Body of pancreas (tissue), 4 donors: Measurements from ENCODE around the gene SYDE1. TPM values are rescaled to one million over a fixed set of nuclear protein-coding genes. Genes with fewer than 3 reads are reported as not detected.

Experiments used
- ATAC-seq: fragments of 150-250 bp; one replicate; pipeline ENCODE4 v1.9.1; 2016
- DNase-seq, 4 donors: peaks; one replicate each; pipeline ENCODE4 v3.0.0-alpha.2; 2019
- H3K27ac ChIP-seq, 4 donors: fragments of 200-600 bp; sonication (generic); 1 replicate in 3 of 4; 2 replicates in 1 of 4; pipeline versions ENCODE4 v1.5.1 to v1.6.1; 2016 to 2019; ENCODE audit warnings: mild to moderate bottlenecking in 1 of 4, mixed read lengths in 1 of 4, moderate library complexity in 1 of 4
- H3K27me3 ChIP-seq, 2 donors: fragments of 200-600 bp; sonication (generic); one replicate each; pipeline ENCODE4 v1.6.0; 2016; ENCODE audit warnings: mild to moderate bottlenecking in 1 of 2
- H3K36me3 ChIP-seq, 2 donors: fragments of 200-600 bp; sonication (generic); replicated peaks in 1 of 2; 2 replicates each; pipeline ENCODE4 v1.5.1; 2016; ENCODE audit warnings: low read depth in 2 of 2; ENCODE audit not compliant: insufficient read depth in 1 of 2
- H3K4me1 ChIP-seq: fragments of 200-600 bp; sonication (generic); one replicate; pipeline ENCODE4 v1.6.0; 2016
- H3K4me3 ChIP-seq, 2 donors: fragments of 200-600 bp; sonication (generic); 1 replicate in 1 of 2; 2 replicates in 1 of 2; pipeline ENCODE4 v1.5.1; 2016 to 2019
- H3K9me3 ChIP-seq, 3 donors: fragments of 200-600 bp; sonication (generic); 1 replicate in 2 of 3; 2 replicates in 1 of 3; pipeline ENCODE4 v1.5.1; 2016
- POLR2A ChIP-seq, 3 donors: fragments of 450-650 bp; IDR thresholded peaks; one replicate each; pipeline ENCODE4 v1.6.1; 2016; ENCODE audit warnings: antibody characterized with exemption in 3 of 3, mild to moderate bottlenecking in 2 of 3
- WGBS, 2 donors: methylation state at CpG; one replicate each; pipeline ENCODE4 v1.1.5; 2017; 5-methylcytosine and 5-hydroxymethylcytosine counted together
- intact Hi-C: fragments of 100-400 bp; cut with DNase I; formaldehyde crosslinking; loops from one replicate; pipeline ENCODE4 v1.15.1; 2023
- total RNA-seq, 2 donors: library from RNA; depleted of rRNA; stranded (reverse); fragments of >200 nt; gene quantifications; one replicate each; pipeline ENCODE4 v1.1.0, GENCODE V29; 2016
- TF ChIP-seq, protein P1 (sequence below), 7 experiments: fragments of 450-650 bp in 4 of 7; fragments of 200-600 bp in 3 of 7; sonication (generic) in 3 of 7; IDR thresholded peaks; one replicate each; pipeline ENCODE4 v1.5.1; 2016 to 2019; ENCODE audit warnings: antibody characterized with exemption in 7 of 7

The SYDE1 gene
- total RNA-seq, 2 donors from 2014 or later, result 6.3 to 9.9 TPM

DNA sequence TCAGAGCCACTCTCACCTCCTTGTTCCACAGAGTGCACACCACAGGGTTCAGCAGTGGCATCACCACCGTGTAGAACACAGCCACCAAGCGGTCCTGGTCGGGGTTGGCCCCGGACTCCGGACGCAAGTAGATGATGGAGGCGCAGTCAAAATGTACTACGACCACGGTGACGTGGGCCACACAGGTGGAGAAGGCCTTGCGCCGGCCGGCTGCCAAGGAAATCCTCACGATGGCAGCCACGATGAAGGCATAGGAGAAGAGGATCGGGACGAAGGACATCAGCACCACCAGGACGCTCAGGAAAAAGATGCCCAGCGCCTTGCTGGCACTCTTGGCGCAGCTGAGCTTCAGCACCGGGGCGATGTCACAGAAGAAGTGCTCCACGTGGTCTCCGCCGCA, 33.9 kb downstream of the SYDE1 start:
- intact Hi-C loops, result no loop called here
- no peak for TF ChIP-seq POLR2A (IDR thresholded peaks at IDR 0.05)
- TF ChIP-seq, protein P1, sequence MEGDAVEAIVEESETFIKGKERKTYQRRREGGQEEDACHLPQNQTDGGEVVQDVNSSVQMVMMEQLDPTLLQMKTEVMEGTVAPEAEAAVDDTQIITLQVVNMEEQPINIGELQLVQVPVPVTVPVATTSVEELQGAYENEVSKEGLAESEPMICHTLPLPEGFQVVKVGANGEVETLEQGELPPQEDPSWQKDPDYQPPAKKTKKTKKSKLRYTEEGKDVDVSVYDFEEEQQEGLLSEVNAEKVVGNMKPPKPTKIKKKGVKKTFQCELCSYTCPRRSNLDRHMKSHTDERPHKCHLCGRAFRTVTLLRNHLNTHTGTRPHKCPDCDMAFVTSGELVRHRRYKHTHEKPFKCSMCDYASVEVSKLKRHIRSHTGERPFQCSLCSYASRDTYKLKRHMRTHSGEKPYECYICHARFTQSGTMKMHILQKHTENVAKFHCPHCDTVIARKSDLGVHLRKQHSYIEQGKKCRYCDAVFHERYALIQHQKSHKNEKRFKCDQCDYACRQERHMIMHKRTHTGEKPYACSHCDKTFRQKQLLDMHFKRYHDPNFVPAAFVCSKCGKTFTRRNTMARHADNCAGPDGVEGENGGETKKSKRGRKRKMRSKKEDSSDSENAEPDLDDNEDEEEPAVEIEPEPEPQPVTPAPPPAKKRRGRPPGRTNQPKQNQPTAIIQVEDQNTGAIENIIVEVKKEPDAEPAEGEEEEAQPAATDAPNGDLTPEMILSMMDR (IDR thresholded peaks at IDR 0.05), result no peak
- H3K27me3 ChIP-seq, result no peaks in the 10 kb centered on the region
- 73 to 84% methylated on average over 23 to 25 of the region's 25 CpGs for WGBS, 2 donors
- H3K9me3 ChIP-seq, result no peaks in the 10 kb centered on the region
- H3K27ac ChIP-seq, result no peak overlapping the region
- no peaks in the 10 kb centered on the region for H3K36me3 ChIP-seq
- H3K4me3 ChIP-seq, result no peak overlapping the region
- no peak for ATAC-seq
- no peaks in the 10 kb centered on the region for H3K4me1 ChIP-seq
- no peak for DNase-seq

DNA sequence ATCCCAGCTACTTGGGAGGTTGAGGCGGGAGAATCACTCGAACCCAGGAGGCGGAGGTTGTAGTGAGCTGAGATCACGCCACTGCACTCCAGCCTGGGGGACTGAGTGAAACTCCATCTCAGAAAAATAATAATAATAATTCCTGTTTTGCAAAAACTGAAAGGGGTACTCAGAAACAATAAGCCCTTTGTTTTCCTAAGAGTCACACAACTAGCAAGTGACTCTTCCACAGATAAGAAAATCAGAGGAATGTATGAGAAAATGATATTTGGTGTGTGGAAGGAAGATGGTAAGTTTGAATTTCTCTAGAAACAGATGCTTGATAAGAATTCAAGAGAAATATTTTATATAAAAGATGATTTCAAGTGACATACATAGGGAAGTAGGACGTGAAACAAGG, 35.1 kb downstream of the SYDE1 start:
- DNase-seq (no peak), ATAC-seq (no peak)
- WGBS, 2 donors, result 70% methylated on average over 5 of the region's 5 CpGs
- TF ChIP-seq, protein P1 (IDR thresholded peaks at IDR 0.05), result no peak
- no peak for TF ChIP-seq POLR2A (IDR thresholded peaks at IDR 0.05)
- Histone ChIP-seq H3K4me3 (no peak overlapping the region), H3K9me3 (no peaks in the 10 kb centered on the region), H3K36me3 (no peaks in the 10 kb centered on the region), H3K27ac (no peak overlapping the region), H3K4me1 (no peaks in the 10 kb centered on the region), H3K27me3 (no peaks in the 10 kb centered on the region)
- intact Hi-C loops, result no loop called here

DNA sequence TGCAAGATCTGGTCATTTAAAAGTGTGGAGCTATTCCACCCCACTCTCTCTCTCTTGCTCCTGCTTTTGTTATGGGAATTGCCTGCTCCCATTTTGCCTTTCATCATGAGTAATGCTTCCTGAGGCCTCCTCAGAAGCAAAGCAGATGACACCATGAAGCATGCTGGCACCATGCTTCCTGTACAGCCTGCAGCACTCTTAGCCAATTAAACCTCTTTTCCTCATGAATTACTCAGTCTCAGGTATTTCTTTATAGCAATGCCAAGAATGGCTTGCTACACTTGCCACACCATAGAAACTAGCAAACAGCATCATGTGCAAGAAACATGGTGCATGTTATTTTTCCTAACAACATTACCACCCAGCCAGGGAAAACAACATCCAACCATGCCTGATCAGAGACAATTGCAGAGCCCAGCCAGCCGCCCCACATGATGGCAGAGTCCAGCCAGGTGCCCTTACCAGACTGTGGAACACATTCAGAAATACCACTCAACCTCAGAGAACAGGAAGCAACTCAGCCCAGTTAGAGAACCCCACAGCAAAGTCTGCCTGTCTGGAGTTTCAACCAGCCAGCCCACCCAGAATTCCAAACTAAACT, 36.9 kb downstream of the SYDE1 start:
- 80 to 95% methylated on average over 1 of the region's 1 CpG for WGBS, 2 donors
- intact Hi-C loops, result no loop called here
- no peaks in the 10 kb centered on the region for H3K9me3 ChIP-seq
- TF ChIP-seq, protein P1 (IDR thresholded peaks at IDR 0.05), result no peak
- no peak for TF ChIP-seq POLR2A (IDR thresholded peaks at IDR 0.05)
- no peaks in the 10 kb centered on the region for H3K36me3 ChIP-seq
- no peak overlapping the region for H3K27ac ChIP-seq
- ATAC-seq (no peak), DNase-seq (no peak)
- H3K27me3 ChIP-seq, result no peaks in the 10 kb centered on the region
- no peak overlapping the region for H3K4me3 ChIP-seq
- H3K4me1 ChIP-seq, result no peaks in the 10 kb centered on the region

DNA sequence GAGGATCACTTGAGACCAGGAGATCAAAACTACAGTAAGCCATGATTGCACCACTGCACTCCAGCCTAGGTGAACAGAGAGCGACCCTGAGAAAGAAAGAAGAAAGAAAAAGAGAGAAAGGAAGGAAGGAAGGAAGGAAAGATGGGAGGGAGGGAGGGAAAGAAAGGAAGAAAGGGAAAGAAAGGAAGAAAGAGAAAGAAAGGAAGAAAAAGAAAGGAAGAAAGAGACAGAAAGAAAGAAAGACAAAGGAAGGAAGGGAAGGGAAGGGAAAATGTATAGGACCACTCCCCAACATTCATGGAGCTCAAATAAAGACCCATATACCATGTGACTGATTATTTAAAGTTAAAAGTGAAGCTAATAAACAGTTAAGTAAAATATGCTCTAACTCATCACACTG, 39.9 kb downstream of the SYDE1 start:
- Histone ChIP-seq H3K27ac (no peak overlapping the region), H3K4me1 (no peaks in the 10 kb centered on the region), H3K9me3 (no peaks in the 10 kb centered on the region), H3K4me3 (no peak overlapping the region), H3K27me3 (no peaks in the 10 kb centered on the region), H3K36me3 (no peaks in the 10 kb centered on the region)
- intact Hi-C loops, result no loop called here
- ATAC-seq (no peak), DNase-seq (no peak)
- TF ChIP-seq POLR2A (IDR thresholded peaks at IDR 0.05), result no peak
- TF ChIP-seq, protein P1 (IDR thresholded peaks at IDR 0.05), result no peak
- 83 to 95% methylated on average over 1 of the region's 1 CpG for WGBS, 2 donors

DNA sequence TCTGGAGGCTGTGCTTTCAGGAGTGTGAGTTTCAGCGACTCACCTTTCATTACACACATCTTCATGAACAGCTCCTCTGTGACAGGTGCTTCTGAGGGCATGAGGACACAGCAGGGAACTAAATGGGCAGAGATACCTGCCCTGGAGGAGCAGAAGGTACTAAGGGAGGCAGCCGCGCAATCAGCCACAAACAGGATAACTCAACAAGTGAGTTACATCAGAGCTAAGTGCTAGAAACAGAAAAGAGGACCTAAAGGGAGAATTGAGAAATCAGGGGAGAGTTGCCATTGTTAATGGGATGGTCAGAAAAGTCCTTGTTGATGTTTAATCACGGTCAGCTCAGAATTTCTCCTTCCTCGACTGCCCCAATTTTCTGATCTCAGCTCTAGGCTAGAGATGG, 42.5 kb downstream of the SYDE1 start:
- 63 to 84% methylated on average over 5 of the region's 5 CpGs for WGBS, 2 donors
- H3K36me3 ChIP-seq, result no peaks in the 10 kb centered on the region
- no peaks in the 10 kb centered on the region for H3K9me3 ChIP-seq
- H3K27me3 ChIP-seq, result no peaks in the 10 kb centered on the region
- DNase-seq (no peak), ATAC-seq (no peak)
- intact Hi-C loops, result loop anchor here (5.0 kb wide), 1 partner anchor 57 kb away; no protein-coding TSS in a partner anchor
- TF ChIP-seq, protein P1 (IDR thresholded peaks at IDR 0.05), result no peak
- TF ChIP-seq POLR2A (IDR thresholded peaks at IDR 0.05), result no peak
- H3K4me1 ChIP-seq, result no peaks in the 10 kb centered on the region
- no peak overlapping the region for H3K27ac ChIP-seq
- H3K4me3 ChIP-seq, result no peak overlapping the region
